ENCODE data around the gene BRMS1.
A peak's percentile ranks its signal among the peaks of the same experiment; 100 is the strongest.
"Not testable (repeated sequence)": the region's sequence is repeated elsewhere in the genome, so short reads cannot be mapped to it uniquely, and the experiment has no call there.

BRMS1 gene

GRCh38 chr11:66344550-66345315 is at the start of gene BRMS1:
TSS of gene BRMS1 (minus strand) at chr11:66345104. CDS start at chr11:66342234, 2,870 bp downstream.
- Histone ChIP-seq H3K4me3 (replicated peaks; ENCODE audit: low read depth, low read length) (peak within 1 kb of the TSS; percentile 81), H3K36me3 (ENCODE audit: control insufficient read depth, insufficient read depth, low read length) (peaks cover 16% of the 10 kb centered on the region), H3K27me3 (replicated peaks; ENCODE audit: control insufficient read depth, insufficient read depth, low read length) (no peaks in the 10 kb centered on the region)
- TF ChIP-seq, protein P1, sequence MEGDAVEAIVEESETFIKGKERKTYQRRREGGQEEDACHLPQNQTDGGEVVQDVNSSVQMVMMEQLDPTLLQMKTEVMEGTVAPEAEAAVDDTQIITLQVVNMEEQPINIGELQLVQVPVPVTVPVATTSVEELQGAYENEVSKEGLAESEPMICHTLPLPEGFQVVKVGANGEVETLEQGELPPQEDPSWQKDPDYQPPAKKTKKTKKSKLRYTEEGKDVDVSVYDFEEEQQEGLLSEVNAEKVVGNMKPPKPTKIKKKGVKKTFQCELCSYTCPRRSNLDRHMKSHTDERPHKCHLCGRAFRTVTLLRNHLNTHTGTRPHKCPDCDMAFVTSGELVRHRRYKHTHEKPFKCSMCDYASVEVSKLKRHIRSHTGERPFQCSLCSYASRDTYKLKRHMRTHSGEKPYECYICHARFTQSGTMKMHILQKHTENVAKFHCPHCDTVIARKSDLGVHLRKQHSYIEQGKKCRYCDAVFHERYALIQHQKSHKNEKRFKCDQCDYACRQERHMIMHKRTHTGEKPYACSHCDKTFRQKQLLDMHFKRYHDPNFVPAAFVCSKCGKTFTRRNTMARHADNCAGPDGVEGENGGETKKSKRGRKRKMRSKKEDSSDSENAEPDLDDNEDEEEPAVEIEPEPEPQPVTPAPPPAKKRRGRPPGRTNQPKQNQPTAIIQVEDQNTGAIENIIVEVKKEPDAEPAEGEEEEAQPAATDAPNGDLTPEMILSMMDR (IDR thresholded peaks at IDR 0.05; ENCODE audit: insufficient read depth, low read length, poor library complexity, severe bottlenecking): no peak
- peak; percentile 89 for DNase-seq (ENCODE audit: extremely low read depth, insufficient read length)

DNA sequence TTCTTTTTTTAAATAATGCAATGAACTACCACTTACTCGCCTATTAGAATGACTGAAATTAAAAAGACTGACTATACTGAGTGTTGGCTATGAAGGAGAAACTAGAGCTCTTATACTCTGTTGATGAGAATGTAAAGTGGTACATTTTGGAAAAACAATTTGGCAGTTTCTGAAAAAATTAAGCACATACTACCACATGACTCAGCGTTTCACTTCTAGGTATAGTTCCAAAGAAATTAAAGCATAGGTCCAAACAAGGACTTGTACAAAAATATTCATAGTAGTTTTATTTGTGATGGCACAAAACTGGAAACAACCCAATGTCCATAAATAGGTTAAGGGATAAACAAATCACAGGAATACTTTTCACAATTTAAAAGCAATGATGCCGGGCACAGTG is 49.0 kb upstream of the BRMS1 start:
- no peaks in the 10 kb centered on the region; the same call in 1 of the 2 replicates for H3K27me3 ChIP-seq (replicated peaks; ENCODE audit: control insufficient read depth, insufficient read depth, low read length)
- TF ChIP-seq, protein P1 (IDR thresholded peaks at IDR 0.05; ENCODE audit: insufficient read depth, low read length, poor library complexity, severe bottlenecking): no peak
- no peak overlapping the region for H3K4me3 ChIP-seq (replicated peaks; ENCODE audit: low read depth, low read length)
- H3K36me3 ChIP-seq (ENCODE audit: control insufficient read depth, insufficient read depth, low read length): no peaks in the 10 kb centered on the region
- no peak for DNase-seq (ENCODE audit: extremely low read depth, insufficient read length)

DNA sequence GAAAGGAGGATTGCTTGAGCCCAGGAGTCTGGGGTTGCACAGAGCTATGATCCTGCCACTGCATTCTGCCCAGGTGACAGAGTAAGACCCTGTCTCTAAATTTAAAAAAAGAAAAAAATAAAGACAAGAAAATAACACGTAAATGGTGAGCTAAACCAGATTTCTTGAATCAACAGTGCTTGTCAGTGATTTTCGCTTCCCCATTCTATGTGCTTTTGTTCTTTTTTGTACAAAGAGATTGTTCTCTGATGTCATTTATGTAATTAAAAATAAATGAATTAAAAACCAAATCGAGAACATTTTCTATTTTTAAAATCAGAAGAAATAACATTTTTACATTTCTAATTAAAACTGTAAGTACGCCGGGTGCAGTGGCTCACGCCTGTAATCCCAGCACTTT is 46.4 kb upstream of the BRMS1 start:
- Histone ChIP-seq H3K27me3 (replicated peaks; ENCODE audit: control insufficient read depth, insufficient read depth, low read length) (no peaks in the 10 kb centered on the region; the same call in none of the 2 replicates), H3K36me3 (ENCODE audit: control insufficient read depth, insufficient read depth, low read length) (no peaks in the 10 kb centered on the region), H3K4me3 (replicated peaks; ENCODE audit: low read depth, low read length) (no peak overlapping the region)
- TF ChIP-seq, protein P1 (IDR thresholded peaks at IDR 0.05; ENCODE audit: insufficient read depth, low read length, poor library complexity, severe bottlenecking): no peak
- peak; percentile 33 for DNase-seq (ENCODE audit: extremely low read depth, insufficient read length)

DNA sequence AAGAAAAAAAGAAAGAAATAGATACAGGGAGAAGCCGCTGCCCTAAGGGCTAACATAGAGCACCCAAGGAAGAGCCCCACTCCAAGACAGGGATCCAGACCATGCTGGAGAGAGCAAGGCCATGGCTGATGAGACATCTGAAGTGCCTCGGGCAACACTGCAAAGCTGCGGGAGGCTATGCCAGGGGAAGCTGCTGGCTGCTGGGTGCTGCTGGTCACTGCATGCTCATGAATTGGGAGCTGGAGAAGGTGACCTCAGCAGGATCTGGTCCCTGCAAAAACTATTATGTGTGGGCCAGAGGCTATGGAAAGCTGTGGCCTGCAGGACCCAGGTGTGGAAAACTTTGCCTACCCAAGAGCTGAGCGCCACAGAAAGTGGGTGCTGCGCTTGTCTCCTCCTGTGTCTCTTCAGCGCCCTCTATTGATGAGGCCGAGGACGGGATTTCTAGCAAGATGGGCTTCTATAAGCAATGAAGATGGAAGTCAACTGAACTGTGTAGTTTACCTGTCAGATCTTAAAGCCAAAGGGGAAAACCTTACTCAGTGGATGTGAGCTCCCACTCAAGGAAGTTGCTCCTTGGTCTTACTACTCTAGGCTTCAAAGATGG is 44.0 kb upstream of the BRMS1 start:
- TF ChIP-seq, protein P1 (IDR thresholded peaks at IDR 0.05; ENCODE audit: insufficient read depth, low read length, poor library complexity, severe bottlenecking): peak; percentile 93
- no peak for DNase-seq (ENCODE audit: extremely low read depth, insufficient read length)
- Histone ChIP-seq H3K27me3 (replicated peaks; ENCODE audit: control insufficient read depth, insufficient read depth, low read length) (no peaks in the 10 kb centered on the region; the same call in none of the 2 replicates), H3K4me3 (replicated peaks; ENCODE audit: low read depth, low read length) (no peak overlapping the region), H3K36me3 (ENCODE audit: control insufficient read depth, insufficient read depth, low read length) (no peaks in the 10 kb centered on the region)

DNA sequence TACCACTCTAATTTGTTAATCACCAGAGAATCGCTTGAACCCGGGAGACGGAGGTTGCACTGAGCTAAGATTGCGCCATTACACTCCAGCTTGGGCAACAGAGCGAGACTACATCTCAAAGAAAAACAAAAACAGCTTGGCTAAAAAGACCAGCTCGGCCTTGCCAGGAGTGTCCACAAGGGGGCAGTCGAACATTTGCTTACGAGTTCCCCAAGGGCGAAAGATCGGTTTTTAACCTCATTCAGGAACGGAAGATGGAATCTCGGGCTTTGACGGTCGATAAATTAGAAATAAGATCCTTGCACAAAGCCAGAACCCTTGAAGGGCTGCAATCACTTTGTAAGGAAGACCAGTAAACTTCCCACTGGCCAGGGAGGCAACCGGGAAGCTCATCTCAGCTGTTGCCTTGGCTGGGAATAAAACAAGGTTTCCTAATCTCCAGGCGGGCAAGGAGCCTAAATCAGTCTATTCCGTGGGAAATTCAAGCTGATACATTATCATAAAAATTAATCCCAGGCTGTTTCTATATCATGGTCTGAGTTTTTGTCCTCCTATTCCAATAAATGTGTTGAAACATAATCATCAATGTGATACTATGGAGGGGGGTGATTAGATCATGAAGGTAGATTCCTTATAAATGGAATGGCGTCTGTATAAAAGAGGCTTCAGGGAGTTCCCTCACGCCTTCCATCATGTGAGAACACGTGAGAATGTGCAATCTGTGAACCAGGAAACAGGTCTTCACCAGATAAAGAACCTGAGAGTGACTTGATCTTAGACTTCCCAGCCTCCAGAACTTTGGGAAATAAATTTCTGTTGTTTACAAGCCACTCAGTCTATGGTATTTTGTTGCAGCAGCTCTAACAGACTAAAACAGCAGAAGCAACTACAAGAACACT is 41.5 kb upstream of the BRMS1 start:
- H3K36me3 ChIP-seq (ENCODE audit: control insufficient read depth, insufficient read depth, low read length): no peaks in the 10 kb centered on the region
- DNase-seq (ENCODE audit: extremely low read depth, insufficient read length): no peak
- H3K4me3 ChIP-seq (replicated peaks; ENCODE audit: low read depth, low read length): no peak overlapping the region
- TF ChIP-seq, protein P1 (IDR thresholded peaks at IDR 0.05; ENCODE audit: insufficient read depth, low read length, poor library complexity, severe bottlenecking): peak; percentile 95
- no peaks in the 10 kb centered on the region; the same call in none of the 2 replicates for H3K27me3 ChIP-seq (replicated peaks; ENCODE audit: control insufficient read depth, insufficient read depth, low read length)

GRCh38 chr11:66384316-66384715 is 39.4 kb upstream of the BRMS1 start:
- H3K36me3 ChIP-seq (ENCODE audit: control insufficient read depth, insufficient read depth, low read length); DNase-seq (ENCODE audit: extremely low read depth, insufficient read length); H3K27me3 ChIP-seq (replicated peaks; ENCODE audit: control insufficient read depth, insufficient read depth, low read length); H3K4me3 ChIP-seq (replicated peaks; ENCODE audit: low read depth, low read length): not testable (repeated sequence)

- not testable (repeated sequence) for H3K36me3 ChIP-seq (ENCODE audit: control insufficient read depth, insufficient read depth, low read length); H3K4me3 ChIP-seq (replicated peaks; ENCODE audit: low read depth, low read length); H3K27me3 ChIP-seq (replicated peaks; ENCODE audit: control insufficient read depth, insufficient read depth, low read length); DNase-seq (ENCODE audit: extremely low read depth, insufficient read length)
Observed at GRCh38 chr11:66380264-66380663, 35.4 kb upstream of the BRMS1 start.

DNA sequence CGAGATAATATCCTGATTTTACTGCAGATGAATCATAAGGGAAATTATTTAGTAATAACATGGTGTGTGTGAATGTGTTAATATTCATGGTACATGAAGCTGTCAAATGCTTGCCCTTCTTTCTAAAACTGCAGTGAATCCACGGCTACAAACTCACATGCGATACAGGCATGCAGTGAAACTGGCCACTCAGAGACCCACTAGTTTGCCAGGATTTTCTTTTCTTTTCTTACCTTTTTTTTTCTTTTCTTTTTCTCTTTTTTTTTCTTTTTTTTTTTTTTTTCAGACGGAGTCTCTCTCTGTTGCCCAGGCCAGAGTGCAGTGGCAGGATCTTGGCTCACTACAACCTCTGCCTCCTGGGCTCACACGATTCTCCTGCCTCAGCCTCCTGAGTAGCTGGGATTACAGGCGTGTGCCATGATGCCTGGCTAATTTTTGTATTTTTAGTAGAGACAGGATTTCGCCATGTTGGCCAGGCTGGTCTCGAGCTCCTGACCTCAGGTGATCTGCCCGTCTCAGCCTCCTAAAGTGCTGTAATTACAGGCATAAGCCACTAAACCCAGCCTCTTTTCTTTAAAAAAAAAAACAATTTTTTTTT is 28.9 kb upstream of the BRMS1 start:
- H3K4me3 ChIP-seq (replicated peaks; ENCODE audit: low read depth, low read length); DNase-seq (ENCODE audit: extremely low read depth, insufficient read length); H3K27me3 ChIP-seq (replicated peaks; ENCODE audit: control insufficient read depth, insufficient read depth, low read length): not testable (repeated sequence)

More for the DNA sequence above, 28.9 kb upstream of the BRMS1 start:
- H3K36me3 ChIP-seq (ENCODE audit: control insufficient read depth, insufficient read depth, low read length): not testable (repeated sequence)
